Activated naive CD4-positive, alpha-beta T cell treated with anti-CD3 and anti-CD28 coated beads, Interleukin-2, amount 50 U/mL, for 72 hours (primary cell): Measurements from ENCODE around the gene ZFAND2B. TPM values are rescaled to one million over a fixed set of nuclear protein-coding genes. Genes with fewer than 3 reads are reported as not detected.
A peak's percentile ranks its signal among the peaks of the same experiment; 100 is the strongest.
"Not testable (repeated sequence)": the region's sequence is repeated elsewhere in the genome, so short reads cannot be mapped to it uniquely, and the experiment has no call there.

Experiments
- ATAC-seq, 2 donors: fragments of 150-1000 bp; cut with Tn5 transposase; 2 replicates each; pipeline ENCODE4 v1.10.0; 2021; ENCODE audit warnings: mild to moderate bottlenecking in 2 of 2, moderate library complexity in 2 of 2
- DNase-seq, 2 donors: peaks; one replicate each; pipeline ENCODE4 v3.0.0; 2021 to 2022; ENCODE audit warnings: low spot score in 2 of 2
- H3K27ac Mint-ChIP-seq, 2 donors: one replicate each; pipeline ENCODE4 v1.8.0; 2022; ENCODE audit warnings: mild to moderate bottlenecking in 2 of 2, mixed read lengths in 2 of 2
- H3K36me3 Mint-ChIP-seq, 2 donors: one replicate each; pipeline ENCODE4 v1.8.0; 2022; ENCODE audit warnings: mixed read lengths in 2 of 2
- H3K9me3 Mint-ChIP-seq, 2 donors: one replicate each; pipeline ENCODE4 v1.8.0; 2022; ENCODE audit warnings: mixed read lengths in 2 of 2
- total RNA-seq, 2 donors: library from RNA; stranded (reverse); gene quantifications; one replicate each; pipeline ENCODE4 v1.2.3, GENCODE V29; 2022

Gene ZFAND2B
- total RNA-seq, 2 donors from 2014 or later: 25.6 to 66.5 TPM

GRCh38 chr2:219248845-219249202 is 42.2 kb downstream of the ZFAND2B start:
- ATAC-seq (no peak), DNase-seq (no peak)
- Mint-ChIP-seq H3K36me3 (peaks cover 39 to 50% of the 10 kb centered on the region in 2 donors), H3K27ac (peak overlapping the region in 1 of 2 donors; percentile 70), H3K9me3 (no peaks in the 10 kb centered on the region)

GRCh38 chr2:219249203-219249980 is 42.8 kb downstream of the ZFAND2B start:
- ATAC-seq: no peak
- no peaks in the 10 kb centered on the region for H3K9me3 Mint-ChIP-seq
- H3K27ac Mint-ChIP-seq: peak overlapping the region; percentile 70 to 84
- H3K36me3 Mint-ChIP-seq: peaks cover 39 to 50% of the 10 kb centered on the region in 2 donors
- no peak for DNase-seq

GRCh38 chr2:219250049-219250781 is 43.6 kb downstream of the ZFAND2B start:
- peak overlapping the region in 1 of 2 donors; percentile 70 for H3K27ac Mint-ChIP-seq
- H3K36me3 Mint-ChIP-seq: peaks cover 39 to 50% of the 10 kb centered on the region in 2 donors
- no peak for DNase-seq
- no peaks in the 10 kb centered on the region for H3K9me3 Mint-ChIP-seq
- ATAC-seq: no peak

GRCh38 chr2:219251656-219252055 is 45.1 kb downstream of the ZFAND2B start:
- Mint-ChIP-seq H3K36me3 (peaks cover 39 to 43% of the 10 kb centered on the region in 2 donors), H3K27ac (peak overlapping the region; percentile 91 to 97), H3K9me3 (no peaks in the 10 kb centered on the region)
- ATAC-seq (no peak), DNase-seq (no peak)

- no peaks in the 10 kb centered on the region for H3K9me3 Mint-ChIP-seq
- H3K36me3 Mint-ChIP-seq: peaks cover 39 to 43% of the 10 kb centered on the region in 2 donors
- H3K27ac Mint-ChIP-seq: peak overlapping the region; percentile 91 to 97
- ATAC-seq (no peak), DNase-seq (peak in 1 of 2 donors; percentile 20)
Measured at GRCh38 chr2:219252084-219252483, 45.5 kb downstream of the ZFAND2B start.

GRCh38 chr2:219252570-219252899 is 46.0 kb downstream of the ZFAND2B start:
- DNase-seq (no peak), ATAC-seq (peak in 1 of 2 donors; percentile 0)
- Mint-ChIP-seq H3K9me3 (no peaks in the 10 kb centered on the region), H3K36me3 (peaks cover 39 to 43% of the 10 kb centered on the region in 2 donors), H3K27ac (peak overlapping the region; percentile 91 to 97)

- no peaks in the 10 kb centered on the region for H3K9me3 Mint-ChIP-seq
- peaks cover 39 to 43% of the 10 kb centered on the region in 2 donors for H3K36me3 Mint-ChIP-seq
- peak within 1 kb of the TSS; percentile 91 to 97 for H3K27ac Mint-ChIP-seq
Measured at GRCh38 chr2:219252900-219253752, 46.5 kb downstream of the ZFAND2B start, which contains the start of gene TUBA4B. Gene TUBA4B, plus strand, starts transcription at chr2:219253243. Its CDS starts 165 bp downstream, at chr2:219253408.

GRCh38 chr2:219253753-219254589 is 47.4 kb downstream of the ZFAND2B start, which contains the start of gene TUBA4A:
Gene TUBA4A, minus strand, starts transcription at chr2:219253918. Its CDS starts 60 bp downstream, at chr2:219253858.
- ATAC-seq (peak; percentile 69 to 78), DNase-seq (peak; percentile 89 to 92)
- H3K27ac Mint-ChIP-seq: peak within 1 kb of the TSS; percentile 91 to 97
- H3K9me3 Mint-ChIP-seq: no peaks in the 10 kb centered on the region
- peaks cover 39 to 43% of the 10 kb centered on the region in 2 donors for H3K36me3 Mint-ChIP-seq

More at GRCh38 chr2:219252900-219253752, 46.5 kb downstream of the ZFAND2B start, which contains the start of gene TUBA4B:
- ATAC-seq: peak; percentile 30 to 40
- peak; percentile 47 to 79 for DNase-seq

- H3K36me3 Mint-ChIP-seq: peaks cover 39% of the 10 kb centered on the region in 2 donors
- DNase-seq (peak; percentile 31 to 69), ATAC-seq (peak; percentile 54 to 60)
- H3K27ac Mint-ChIP-seq: peak overlapping the region; percentile 87 to 91
- H3K9me3 Mint-ChIP-seq: no peaks in the 10 kb centered on the region
Measured at GRCh38 chr2:219254590-219255201, 48.1 kb downstream of the ZFAND2B start.

- H3K9me3 Mint-ChIP-seq, ATAC-seq, H3K27ac Mint-ChIP-seq, H3K36me3 Mint-ChIP-seq, DNase-seq: not testable (repeated sequence)
Measured at GRCh38 chr2:219258942-219259341, 52.4 kb downstream of the ZFAND2B start.

Other genes starting within 250 kb of the ZFAND2B start
- gene CDK5R2, start 247.1 kb upstream of the ZFAND2B start, total RNA-seq: not detected
- gene FEV, start 221.6 kb upstream of the ZFAND2B start, total RNA-seq: not detected
- gene CRYBA2, start 213.4 kb upstream of the ZFAND2B start, total RNA-seq: not detected
- gene CFAP65, start 165.3 kb upstream of the ZFAND2B start, total RNA-seq: not detected
- gene IHH, start 145.9 kb upstream of the ZFAND2B start, total RNA-seq: under 1 TPM in 1 of 2 donors, not detected in 1; 0.14 TPM
- 10 to 100 TPM; 20.9 to 25.0 TPM for gene NHEJ1, start 46.0 kb upstream of the ZFAND2B start, total RNA-seq
- 1 to 10 TPM; 1.5 to 2.8 TPM for gene SLC23A3, start 36.8 kb upstream of the ZFAND2B start, total RNA-seq
- 10 to 100 TPM; 46.9 to 48.0 TPM for gene CNPPD1, start 29.9 kb upstream of the ZFAND2B start, total RNA-seq
- 100 to 1,000 TPM in 1 of 2 donors, 10 to 100 TPM in 1; 93.0 to 120 TPM for gene RETREG2, start 28.5 kb upstream of the ZFAND2B start, total RNA-seq
- gene ABCB6, start 12.2 kb downstream of the ZFAND2B start, total RNA-seq: 10 to 100 TPM; 27.8 to 46.2 TPM
- 10 to 100 TPM; 49.1 to 80.6 TPM for gene ATG9A, start 22.9 kb downstream of the ZFAND2B start, total RNA-seq
- 100 to 1,000 TPM; 168 to 178 TPM for gene ANKZF1, start 23.0 kb downstream of the ZFAND2B start, total RNA-seq
- gene GLB1L, start 38.7 kb downstream of the ZFAND2B start, total RNA-seq: 1 to 10 TPM; 2.7 to 6.1 TPM
- 10 to 100 TPM; 25.8 to 36.9 TPM for gene STK16, start 38.7 kb downstream of the ZFAND2B start, total RNA-seq
- gene TUBA4B, start 46.5 kb downstream of the ZFAND2B start, total RNA-seq: not detected
- gene TUBA4A, start 47.1 kb downstream of the ZFAND2B start, total RNA-seq: 100 to 1,000 TPM; 240 to 410 TPM
- gene DNAJB2, start 72.6 kb downstream of the ZFAND2B start, total RNA-seq: 10 to 100 TPM; 59.7 to 67.2 TPM
- gene PTPRN, start 102.6 kb downstream of the ZFAND2B start, total RNA-seq: 1 to 10 TPM in 1 of 2 donors, under 1 TPM in 1; 0.09 to 3.1 TPM
- not detected for gene RESP18, start 126.0 kb downstream of the ZFAND2B start, total RNA-seq
- gene DNPEP, start 181.1 kb downstream of the ZFAND2B start, total RNA-seq: 10 to 100 TPM; 61.1 to 96.0 TPM
- gene DES, start 211.6 kb downstream of the ZFAND2B start, total RNA-seq: not detected
- 1 to 10 TPM; 2.2 to 2.8 TPM for gene SPEG, start 228.1 kb downstream of the ZFAND2B start, total RNA-seq